Measurements from ENCODE around the gene PLCB3.
A peak's percentile ranks its signal among the peaks of the same experiment; 100 is the strongest.

The PLCB3 gene

GRCh38 chr11:64285885-64286800 is 34.8 kb downstream of the PLCB3 start:
- H3K4me3 ChIP-seq (ENCODE audit: low read depth, low read length): peak overlapping the region; percentile 81

- H3K4me3 ChIP-seq (ENCODE audit: low read depth, low read length): no peak overlapping the region
Measured at GRCh38 chr11:64286801-64287159, 35.5 kb downstream of the PLCB3 start.

- no peak overlapping the region for H3K4me3 ChIP-seq (ENCODE audit: low read depth, low read length)
Measured at GRCh38 chr11:64287676-64288352, 36.5 kb downstream of the PLCB3 start.

- H3K4me3 ChIP-seq (ENCODE audit: low read depth, low read length): no peak overlapping the region
Measured at GRCh38 chr11:64288353-64288750, 37.0 kb downstream of the PLCB3 start.

GRCh38 chr11:64289002-64289564 is 37.8 kb downstream of the PLCB3 start:
- no peak overlapping the region for H3K4me3 ChIP-seq (ENCODE audit: low read depth, low read length)

GRCh38 chr11:64290352-64291261 is 39.3 kb downstream of the PLCB3 start:
- H3K4me3 ChIP-seq (ENCODE audit: low read depth, low read length): no peak overlapping the region

- peak within 1 kb of the TSS; percentile 39 for H3K4me3 ChIP-seq (ENCODE audit: low read depth, low read length)
Measured at GRCh38 chr11:64291262-64291751, 40.0 kb downstream of the PLCB3 start, which contains the start of gene KCNK4. KCNK4 (plus strand) TSS chr11:64291302; CDS start chr11:64293019, 1,717 bp downstream.

GRCh38 chr11:64291752-64292459 is 40.6 kb downstream of the PLCB3 start:
- H3K4me3 ChIP-seq (ENCODE audit: low read depth, low read length): peak overlapping the region; percentile 39

- H3K4me3 ChIP-seq (ENCODE audit: low read depth, low read length): peak overlapping the region; percentile 39
Measured at GRCh38 chr11:64292460-64293254, 41.3 kb downstream of the PLCB3 start.

- H3K4me3 ChIP-seq (ENCODE audit: low read depth, low read length): no peak overlapping the region
Measured at GRCh38 chr11:64294774-64295173, 43.4 kb downstream of the PLCB3 start.

- no peak overlapping the region for H3K4me3 ChIP-seq (ENCODE audit: low read depth, low read length)
Measured at GRCh38 chr11:64295760-64296159, 44.4 kb downstream of the PLCB3 start.

- no peak overlapping the region for H3K4me3 ChIP-seq (ENCODE audit: low read depth, low read length)
Measured at GRCh38 chr11:64296236-64296635, 44.9 kb downstream of the PLCB3 start.

- H3K4me3 ChIP-seq (ENCODE audit: low read depth, low read length): no peak overlapping the region
Measured at GRCh38 chr11:64296830-64297698, 45.7 kb downstream of the PLCB3 start.

- H3K4me3 ChIP-seq (ENCODE audit: low read depth, low read length): no peak overlapping the region
Measured at GRCh38 chr11:64297699-64298358, 46.5 kb downstream of the PLCB3 start.

- H3K4me3 ChIP-seq (ENCODE audit: low read depth, low read length): peak overlapping the region; percentile 4
Measured at GRCh38 chr11:64298966-64299846, 47.9 kb downstream of the PLCB3 start.

- peak within 1 kb of the TSS; percentile 4 for H3K4me3 ChIP-seq (ENCODE audit: low read depth, low read length)
Measured at GRCh38 chr11:64299847-64300648, 48.7 kb downstream of the PLCB3 start, which contains the start of gene CATSPERZ. CATSPERZ (plus strand) TSS chr11:64300358; CDS start chr11:64300411, 53 bp downstream.

Data from iPS-11a (cell line).